ENCODE measurements around the gene MAPK11. TPM values are rescaled to one million over a fixed set of nuclear protein-coding genes. Genes with fewer than 3 reads are reported as not detected.
A peak's percentile ranks its signal among the peaks of the same experiment; 100 is the strongest.

The MAPK11 gene
- total RNA-seq, 2 donors from 2014 or later, result 11.4 to 14.1 TPM

GRCh38 chr22:50244420-50245213 is 25.6 kb downstream of the MAPK11 start, which contains the start of gene TUBGCP6:
Gene TUBGCP6 (minus strand): TSS chr22:50245023. CDS start chr22:50244459, 564 bp downstream.
- intact Hi-C loops (cut with DNase I), result no loop called here
- DNase-seq (ENCODE audit: low spot score), result peak; percentile 96
- Histone ChIP-seq H3K4me1 (replicated peaks) (peaks cover 16% of the 10 kb centered on the region), H3K27ac (peak within 1 kb of the TSS; percentile 85 to 88), H3K9me3 (no peaks in the 10 kb centered on the region), H3K27me3 (replicated peaks; ENCODE audit: insufficient read depth) (no peaks in the 10 kb centered on the region), H3K36me3 (peaks cover 0 to 3% of the 10 kb centered on the region in 2 donors), H3K4me3 (peak within 1 kb of the TSS; percentile 80 to 95)
- WGBS, result under 1% methylated on average over 54 of the region's 76 CpGs
- peak; percentile 68 for TF ChIP-seq POLR2A (IDR thresholded peaks at IDR 0.05)
- peak in 3 of 4 experiments; percentile 11 to 49 (median 47) for TF ChIP-seq CTCF (IDR thresholded peaks at IDR 0.05)
- peak; percentile 98 for TF ChIP-seq POLR2AphosphoS5 (IDR thresholded peaks at IDR 0.05)

- intact Hi-C loops (cut with DNase I), result no loop called here
- 18% methylated on average over 27 of the region's 27 CpGs for WGBS
These were observed 26.3 kb downstream of the MAPK11 start for GRCh38 chr22:50243685-50244419.

GRCh38 chr22:50242406-50242949 is 27.7 kb downstream of the MAPK11 start:
- WGBS, result 49% methylated on average over 14 of the region's 14 CpGs
- H3K27me3 ChIP-seq (replicated peaks; ENCODE audit: insufficient read depth), result no peaks in the 10 kb centered on the region
- peak overlapping the region; percentile 80 to 95 for H3K4me3 ChIP-seq
- DNase-seq (ENCODE audit: low spot score), result no peak
- peaks cover 16% of the 10 kb centered on the region for H3K4me1 ChIP-seq (replicated peaks)
- no peak overlapping the region for H3K27ac ChIP-seq
- no peaks in the 10 kb centered on the region for H3K9me3 ChIP-seq
- intact Hi-C loops (cut with DNase I), result no loop called here
- no peak for TF ChIP-seq POLR2AphosphoS5 (IDR thresholded peaks at IDR 0.05)
- no peak for TF ChIP-seq CTCF (IDR thresholded peaks at IDR 0.05)
- no peak for TF ChIP-seq POLR2A (IDR thresholded peaks at IDR 0.05)
- H3K36me3 ChIP-seq, result peaks cover 0 to 3% of the 10 kb centered on the region in 2 donors

More at GRCh38 chr22:50243685-50244419, 26.3 kb downstream of the MAPK11 start:
- Histone ChIP-seq H3K4me3 (peak overlapping the region; percentile 80 to 95), H3K9me3 (no peaks in the 10 kb centered on the region), H3K27ac (peak overlapping the region; percentile 85 to 88), H3K4me1 (replicated peaks) (peaks cover 16% of the 10 kb centered on the region), H3K27me3 (replicated peaks; ENCODE audit: insufficient read depth) (no peaks in the 10 kb centered on the region), H3K36me3 (peaks cover 0 to 3% of the 10 kb centered on the region in 2 donors)
- TF ChIP-seq POLR2AphosphoS5 (IDR thresholded peaks at IDR 0.05) (no peak), CTCF (IDR thresholded peaks at IDR 0.05) (no peak), POLR2A (IDR thresholded peaks at IDR 0.05) (no peak)
- DNase-seq (ENCODE audit: low spot score), result no peak

- Histone ChIP-seq H3K36me3 (peaks cover 0 to 3% of the 10 kb centered on the region in 2 donors), H3K9me3 (no peaks in the 10 kb centered on the region), H3K27me3 (replicated peaks; ENCODE audit: insufficient read depth) (no peaks in the 10 kb centered on the region), H3K4me3 (no peak overlapping the region), H3K4me1 (replicated peaks) (peaks cover 7% of the 10 kb centered on the region), H3K27ac (no peak overlapping the region)
- no peak for TF ChIP-seq CTCF (IDR thresholded peaks at IDR 0.05)
- TF ChIP-seq POLR2AphosphoS5 (IDR thresholded peaks at IDR 0.05), result no peak
- TF ChIP-seq POLR2A (IDR thresholded peaks at IDR 0.05), result no peak
- 86% methylated on average over 9 of the region's 9 CpGs for WGBS
- intact Hi-C loops (cut with DNase I), result no loop called here
- no peak for DNase-seq (ENCODE audit: low spot score)
These were observed 31.4 kb downstream of the MAPK11 start for GRCh38 chr22:50238755-50239154.

Data from prostate gland (tissue), 2 donors.